CD4-positive, alpha-beta T cell treated with Interleukin-21 for 1 hour (primary cell): ENCODE measurements around the gene FNDC1.
"Not testable (repeated sequence)": the region's sequence is repeated elsewhere in the genome, so short reads cannot be mapped to it uniquely, and the experiment has no call there.

Experiments used
- DNase-seq: peaks from one replicate; pipeline ENCODE4 v3.0.0-alpha.2; 2020

FNDC1 gene

GRCh38 chr6:159259441-159260125 is 90.4 kb downstream of the FNDC1 start:
- DNase-seq, result no peak

- DNase-seq, result no peak
Measured at GRCh38 chr6:159260208-159260607, 91.0 kb downstream of the FNDC1 start.

GRCh38 chr6:159261995-159262394 is 92.8 kb downstream of the FNDC1 start:
- DNase-seq, result no peak

GRCh38 chr6:159262586-159262985 is 93.4 kb downstream of the FNDC1 start:
- no peak for DNase-seq

GRCh38 chr6:159267165-159267564 is 98.0 kb downstream of the FNDC1 start:
- DNase-seq, result no peak

- no peak for DNase-seq
Measured at GRCh38 chr6:159268511-159268910, 99.3 kb downstream of the FNDC1 start.

- no peak for DNase-seq
Measured at GRCh38 chr6:159271257-159271656, 102.1 kb downstream of the FNDC1 start.

- no peak for DNase-seq
Measured at GRCh38 chr6:159278626-159279025, 109.4 kb downstream of the FNDC1 start.

- DNase-seq, result no peak
Measured at GRCh38 chr6:159279790-159280277, 110.6 kb downstream of the FNDC1 start.

GRCh38 chr6:159282421-159282820 is 113.2 kb downstream of the FNDC1 start:
- DNase-seq, result no peak

GRCh38 chr6:159284661-159285060 is 115.5 kb downstream of the FNDC1 start:
- DNase-seq, result not testable (repeated sequence)

GRCh38 chr6:159298840-159299239 is 129.6 kb downstream of the FNDC1 start:
- no peak for DNase-seq

GRCh38 chr6:159299566-159299965 is 130.4 kb downstream of the FNDC1 start:
- no peak for DNase-seq

GRCh38 chr6:159301277-159301676 is 132.1 kb downstream of the FNDC1 start:
- no peak for DNase-seq

- DNase-seq, result no peak
Measured at GRCh38 chr6:159301810-159302593, 132.8 kb downstream of the FNDC1 start.

- no peak for DNase-seq
Measured at GRCh38 chr6:159302594-159302992, 133.4 kb downstream of the FNDC1 start.

GRCh38 chr6:159303159-159303558 is 134.0 kb downstream of the FNDC1 start:
- no peak for DNase-seq

- no peak for DNase-seq
Measured at GRCh38 chr6:159303784-159304183, 134.6 kb downstream of the FNDC1 start.

GRCh38 chr6:159304641-159305040 is 135.4 kb downstream of the FNDC1 start:
- DNase-seq, result no peak

GRCh38 chr6:159305159-159305558 is 136.0 kb downstream of the FNDC1 start:
- DNase-seq, result no peak

- DNase-seq, result no peak
Measured at GRCh38 chr6:159305804-159306537, 136.8 kb downstream of the FNDC1 start.

GRCh38 chr6:159307246-159307790 is 138.1 kb downstream of the FNDC1 start:
- DNase-seq, result no peak

- DNase-seq, result no peak
Measured at GRCh38 chr6:159308198-159308597, 139.0 kb downstream of the FNDC1 start.
